GM23338 (cell line): ENCODE data around the gene RHOF. TPM values are rescaled to one million over a fixed set of nuclear protein-coding genes. Genes with fewer than 3 reads are reported as not detected.

Source experiments
- ATAC-seq: fragments of 200-7000 bp; cut with Tn5 transposase; 3 replicates; pipeline ENCODE4 v1.9.1; 2020
- DNase-seq: peaks from one replicate; pipeline ENCODE4 v3.0.0-alpha.2; 2015; ENCODE audit warnings: low spot score
- H2AFZ ChIP-seq: fragments of 200-600 bp; sonication (generic); 2 replicates; pipeline ENCODE4 v1.8.0; 2016; ENCODE audit warnings: antibody characterized with exemption, mild to moderate bottlenecking, moderate library complexity
- H3F3A ChIP-seq: fragments of 200-600 bp; sonication (generic); replicated peaks from 2 replicates; pipeline ENCODE4 v1.8.0; 2017; ENCODE audit warnings: antibody characterized with exemption, mixed run types, low read depth
- H3K27ac ChIP-seq: fragments of 200-600 bp; sonication (generic); 2 replicates; pipeline ENCODE4 v1.6.1; 2016; ENCODE audit warnings: low read depth
- H3K27me3 ChIP-seq: fragments of 200-600 bp; sonication (generic); 2 replicates; pipeline ENCODE4 v1.8.0; 2016; ENCODE audit warnings: mild to moderate bottlenecking, mixed run types, moderate library complexity; ENCODE audit not compliant: insufficient read depth
- H3K36me3 ChIP-seq: fragments of 200-600 bp; sonication (generic); 2 replicates; pipeline ENCODE4 v1.8.0; 2016; ENCODE audit warnings: mild to moderate bottlenecking; ENCODE audit not compliant: insufficient read depth
- H3K4me1 ChIP-seq: fragments of 200-600 bp; sonication (generic); 2 replicates; pipeline ENCODE4 v1.8.0; 2016; ENCODE audit warnings: mild to moderate bottlenecking, moderate library complexity; ENCODE audit not compliant: insufficient read depth
- H3K4me2 ChIP-seq: fragments of 200-600 bp; sonication (generic); 2 replicates; pipeline ENCODE4 v1.7.1; 2017; ENCODE audit warnings: mixed run types
- H3K4me3 ChIP-seq: fragments of 200-600 bp; sonication (generic); 2 replicates; pipeline ENCODE4 v1.6.1; 2016; ENCODE audit warnings: mixed run types
- H3K79me2 ChIP-seq: fragments of 200-600 bp; sonication (generic); replicated peaks from 2 replicates; pipeline ENCODE4 v1.8.0; 2017; ENCODE audit warnings: mild to moderate bottlenecking; ENCODE audit not compliant: insufficient read depth
- H3K9me2 ChIP-seq: fragments of 200-600 bp; sonication (generic); 2 replicates; pipeline ENCODE4 v1.8.0; 2017; ENCODE audit not compliant: insufficient read depth
- H4K20me1 ChIP-seq: fragments of 200-600 bp; sonication (generic); replicated peaks from 2 replicates; pipeline ENCODE4 v1.8.0; 2017; ENCODE audit warnings: mild to moderate bottlenecking; ENCODE audit not compliant: insufficient read depth
- H3K27ac Mint-ChIP-seq: 2 replicates; pipeline ENCODE4 v1.8.0; 2020; ENCODE audit warnings: inconsistent platforms, mild to moderate bottlenecking, moderate library complexity, mixed read lengths
- H3K27me3 Mint-ChIP-seq: 3 replicates; pipeline ENCODE4 v1.8.0; 2022; ENCODE audit warnings: low read depth, mild to moderate bottlenecking, moderate library complexity, mixed read lengths, inconsistent platforms; ENCODE audit not compliant: insufficient read depth, poor library complexity
- H3K36me3 Mint-ChIP-seq: 3 replicates; pipeline ENCODE4 v1.8.0; 2021; ENCODE audit warnings: low read depth, mild to moderate bottlenecking, inconsistent platforms, moderate library complexity, mixed read lengths
- H3K4me1 Mint-ChIP-seq: 3 replicates; pipeline ENCODE4 v1.8.0; 2020; ENCODE audit warnings: mild to moderate bottlenecking, inconsistent platforms, mixed read lengths
- H3K4me3 Mint-ChIP-seq: 3 replicates; pipeline ENCODE4 v1.8.0; 2021; ENCODE audit warnings: moderate library complexity, mild to moderate bottlenecking, inconsistent platforms, mixed read lengths
- H3K9me3 Mint-ChIP-seq: 3 replicates; pipeline ENCODE4 v1.8.0; 2020; ENCODE audit warnings: moderate library complexity, mild to moderate bottlenecking, inconsistent platforms, mixed read lengths
- EZH2 ChIP-seq: fragments of 200-600 bp; sonication (generic); IDR thresholded peaks from one replicate; pipeline ENCODE4 v1.8.0; 2017; ENCODE audit warnings: antibody characterized with exemption, mild to moderate bottlenecking, low read depth; ENCODE audit not compliant: unreplicated experiment
- EZH2phosphoT487 ChIP-seq: fragments of 200-600 bp; sonication (generic); IDR thresholded peaks from one replicate; pipeline ENCODE4 v1.8.1; 2018; ENCODE audit warnings: antibody characterized with exemption; ENCODE audit not compliant: unreplicated experiment
- JUNB ChIP-seq: IDR thresholded peaks from one replicate; pipeline ENCODE4 v1.6.1; 2016; ENCODE audit warnings: antibody characterized with exemption; ENCODE audit not compliant: unreplicated experiment
- NANOG ChIP-seq: IDR thresholded peaks from 2 replicates; pipeline ENCODE4 v1.6.1; 2016; ENCODE audit warnings: antibody characterized with exemption, borderline replicate concordance
- POLR2AphosphoS5 ChIP-seq: IDR thresholded peaks from 2 replicates; pipeline ENCODE4 v1.6.1; 2016; ENCODE audit warnings: antibody characterized with exemption, low read depth
- ZNF114 ChIP-seq: fragments of 250-450 bp; sonication (Bioruptor Pico); IDR thresholded peaks from 2 replicates; pipeline ENCODE4 v1.5.0; 2020; ENCODE audit warnings: mild to moderate bottlenecking, moderate library complexity
- ZNF331 ChIP-seq: fragments of 250-450 bp; sonication (Bioruptor Pico); IDR thresholded peaks from 2 replicates; pipeline ENCODE4 v1.5.0; 2020; ENCODE audit warnings: low read depth, mild to moderate bottlenecking, moderate library complexity
- polyA plus RNA-seq: library from polyadenylated mRNA; unstranded; fragments of >200 nt; fragmentation: Nextera tagmentation; extraction: Ambion mirVana; gene quantifications from 2 replicates; pipeline ENCODE4 v1.2.1, GENCODE V29; 2016
- total RNA-seq: library from RNA; depleted of rRNA; stranded (reverse); fragments of >200 nt; shearing (Covaris generic); gene quantifications from 2 replicates; pipeline ENCODE4 v1.2.3, GENCODE V29; 2014
- TF ChIP-seq, protein P1 (sequence below), 2 experiments: fragments of 200-600 bp in 1 of 2; sonication (generic) in 1 of 2; conservative IDR thresholded peaks; 2 replicates each; pipeline versions ENCODE4 v1.5.1 to v1.6.1; 2016 to 2017; ENCODE audit warnings: antibody characterized with exemption in 2 of 2, low read depth in 2 of 2, mild to moderate bottlenecking in 2 of 2, moderate library complexity in 1 of 2
- TF ChIP-seq, protein P2 (sequence below): fragments of 250-450 bp; sonication (Bioruptor Pico); IDR thresholded peaks from 2 replicates; pipeline ENCODE4 v1.5.0; 2020; ENCODE audit warnings: mild to moderate bottlenecking, moderate library complexity
- TF ChIP-seq, protein P3 (sequence below): IDR thresholded peaks from 2 replicates; pipeline ENCODE4 v1.6.1; 2016; ENCODE audit warnings: antibody characterized with exemption

The RHOF gene
- total and polyA plus RNA-seq, 2 experiments from 2014 or later = 10.5 to 53.4 TPM

DNA sequence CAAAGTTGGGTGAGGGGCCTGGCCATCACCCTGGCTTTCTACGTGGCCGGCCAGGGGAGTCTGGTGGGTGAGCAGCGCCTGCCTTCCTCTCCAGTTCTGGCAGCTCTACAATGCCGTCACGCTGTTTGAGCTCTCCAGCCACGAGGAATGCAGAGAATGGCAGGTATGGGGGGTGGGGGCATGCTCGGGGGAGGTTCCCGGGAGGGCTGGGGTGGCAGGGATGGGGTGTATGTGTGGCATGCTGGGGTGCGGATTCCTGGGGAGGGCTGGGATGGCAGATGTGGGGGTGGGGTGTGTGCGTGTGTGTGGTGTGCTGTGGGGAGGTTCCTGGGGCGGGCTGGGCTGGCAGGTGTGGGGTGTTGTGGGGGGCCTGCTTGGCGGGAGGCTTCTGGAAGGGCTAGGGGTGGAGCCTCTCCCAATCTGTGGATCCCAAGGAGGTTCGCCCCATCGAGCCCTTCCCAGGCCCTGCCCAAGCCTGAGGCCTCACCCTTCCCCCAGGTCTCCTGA is 18.5 kb downstream of the RHOF start:
- H3K4me1 ChIP-seq = peaks cover 23% of the 10 kb centered on the region
- peak; percentile 26 for ATAC-seq
- H3K4me2 ChIP-seq = peak overlapping the region; percentile 66
- H3K4me3 Mint-ChIP-seq = no peak overlapping the region
- TF ChIP-seq POLR2AphosphoS5 (no peak), NANOG (no peak), EZH2phosphoT487 (no peak), JUNB (no peak), EZH2 (no peak), ZNF331 (CRISPR knock-in tag) (no peak), ZNF114 (CRISPR knock-in tag) (no peak)
- TF ChIP-seq, protein P1, sequence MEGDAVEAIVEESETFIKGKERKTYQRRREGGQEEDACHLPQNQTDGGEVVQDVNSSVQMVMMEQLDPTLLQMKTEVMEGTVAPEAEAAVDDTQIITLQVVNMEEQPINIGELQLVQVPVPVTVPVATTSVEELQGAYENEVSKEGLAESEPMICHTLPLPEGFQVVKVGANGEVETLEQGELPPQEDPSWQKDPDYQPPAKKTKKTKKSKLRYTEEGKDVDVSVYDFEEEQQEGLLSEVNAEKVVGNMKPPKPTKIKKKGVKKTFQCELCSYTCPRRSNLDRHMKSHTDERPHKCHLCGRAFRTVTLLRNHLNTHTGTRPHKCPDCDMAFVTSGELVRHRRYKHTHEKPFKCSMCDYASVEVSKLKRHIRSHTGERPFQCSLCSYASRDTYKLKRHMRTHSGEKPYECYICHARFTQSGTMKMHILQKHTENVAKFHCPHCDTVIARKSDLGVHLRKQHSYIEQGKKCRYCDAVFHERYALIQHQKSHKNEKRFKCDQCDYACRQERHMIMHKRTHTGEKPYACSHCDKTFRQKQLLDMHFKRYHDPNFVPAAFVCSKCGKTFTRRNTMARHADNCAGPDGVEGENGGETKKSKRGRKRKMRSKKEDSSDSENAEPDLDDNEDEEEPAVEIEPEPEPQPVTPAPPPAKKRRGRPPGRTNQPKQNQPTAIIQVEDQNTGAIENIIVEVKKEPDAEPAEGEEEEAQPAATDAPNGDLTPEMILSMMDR (conservative IDR thresholded peaks at IDR 0.05; ENCODE audit: low read depth in 2 of 2) = no peak
- TF ChIP-seq, protein P2, sequence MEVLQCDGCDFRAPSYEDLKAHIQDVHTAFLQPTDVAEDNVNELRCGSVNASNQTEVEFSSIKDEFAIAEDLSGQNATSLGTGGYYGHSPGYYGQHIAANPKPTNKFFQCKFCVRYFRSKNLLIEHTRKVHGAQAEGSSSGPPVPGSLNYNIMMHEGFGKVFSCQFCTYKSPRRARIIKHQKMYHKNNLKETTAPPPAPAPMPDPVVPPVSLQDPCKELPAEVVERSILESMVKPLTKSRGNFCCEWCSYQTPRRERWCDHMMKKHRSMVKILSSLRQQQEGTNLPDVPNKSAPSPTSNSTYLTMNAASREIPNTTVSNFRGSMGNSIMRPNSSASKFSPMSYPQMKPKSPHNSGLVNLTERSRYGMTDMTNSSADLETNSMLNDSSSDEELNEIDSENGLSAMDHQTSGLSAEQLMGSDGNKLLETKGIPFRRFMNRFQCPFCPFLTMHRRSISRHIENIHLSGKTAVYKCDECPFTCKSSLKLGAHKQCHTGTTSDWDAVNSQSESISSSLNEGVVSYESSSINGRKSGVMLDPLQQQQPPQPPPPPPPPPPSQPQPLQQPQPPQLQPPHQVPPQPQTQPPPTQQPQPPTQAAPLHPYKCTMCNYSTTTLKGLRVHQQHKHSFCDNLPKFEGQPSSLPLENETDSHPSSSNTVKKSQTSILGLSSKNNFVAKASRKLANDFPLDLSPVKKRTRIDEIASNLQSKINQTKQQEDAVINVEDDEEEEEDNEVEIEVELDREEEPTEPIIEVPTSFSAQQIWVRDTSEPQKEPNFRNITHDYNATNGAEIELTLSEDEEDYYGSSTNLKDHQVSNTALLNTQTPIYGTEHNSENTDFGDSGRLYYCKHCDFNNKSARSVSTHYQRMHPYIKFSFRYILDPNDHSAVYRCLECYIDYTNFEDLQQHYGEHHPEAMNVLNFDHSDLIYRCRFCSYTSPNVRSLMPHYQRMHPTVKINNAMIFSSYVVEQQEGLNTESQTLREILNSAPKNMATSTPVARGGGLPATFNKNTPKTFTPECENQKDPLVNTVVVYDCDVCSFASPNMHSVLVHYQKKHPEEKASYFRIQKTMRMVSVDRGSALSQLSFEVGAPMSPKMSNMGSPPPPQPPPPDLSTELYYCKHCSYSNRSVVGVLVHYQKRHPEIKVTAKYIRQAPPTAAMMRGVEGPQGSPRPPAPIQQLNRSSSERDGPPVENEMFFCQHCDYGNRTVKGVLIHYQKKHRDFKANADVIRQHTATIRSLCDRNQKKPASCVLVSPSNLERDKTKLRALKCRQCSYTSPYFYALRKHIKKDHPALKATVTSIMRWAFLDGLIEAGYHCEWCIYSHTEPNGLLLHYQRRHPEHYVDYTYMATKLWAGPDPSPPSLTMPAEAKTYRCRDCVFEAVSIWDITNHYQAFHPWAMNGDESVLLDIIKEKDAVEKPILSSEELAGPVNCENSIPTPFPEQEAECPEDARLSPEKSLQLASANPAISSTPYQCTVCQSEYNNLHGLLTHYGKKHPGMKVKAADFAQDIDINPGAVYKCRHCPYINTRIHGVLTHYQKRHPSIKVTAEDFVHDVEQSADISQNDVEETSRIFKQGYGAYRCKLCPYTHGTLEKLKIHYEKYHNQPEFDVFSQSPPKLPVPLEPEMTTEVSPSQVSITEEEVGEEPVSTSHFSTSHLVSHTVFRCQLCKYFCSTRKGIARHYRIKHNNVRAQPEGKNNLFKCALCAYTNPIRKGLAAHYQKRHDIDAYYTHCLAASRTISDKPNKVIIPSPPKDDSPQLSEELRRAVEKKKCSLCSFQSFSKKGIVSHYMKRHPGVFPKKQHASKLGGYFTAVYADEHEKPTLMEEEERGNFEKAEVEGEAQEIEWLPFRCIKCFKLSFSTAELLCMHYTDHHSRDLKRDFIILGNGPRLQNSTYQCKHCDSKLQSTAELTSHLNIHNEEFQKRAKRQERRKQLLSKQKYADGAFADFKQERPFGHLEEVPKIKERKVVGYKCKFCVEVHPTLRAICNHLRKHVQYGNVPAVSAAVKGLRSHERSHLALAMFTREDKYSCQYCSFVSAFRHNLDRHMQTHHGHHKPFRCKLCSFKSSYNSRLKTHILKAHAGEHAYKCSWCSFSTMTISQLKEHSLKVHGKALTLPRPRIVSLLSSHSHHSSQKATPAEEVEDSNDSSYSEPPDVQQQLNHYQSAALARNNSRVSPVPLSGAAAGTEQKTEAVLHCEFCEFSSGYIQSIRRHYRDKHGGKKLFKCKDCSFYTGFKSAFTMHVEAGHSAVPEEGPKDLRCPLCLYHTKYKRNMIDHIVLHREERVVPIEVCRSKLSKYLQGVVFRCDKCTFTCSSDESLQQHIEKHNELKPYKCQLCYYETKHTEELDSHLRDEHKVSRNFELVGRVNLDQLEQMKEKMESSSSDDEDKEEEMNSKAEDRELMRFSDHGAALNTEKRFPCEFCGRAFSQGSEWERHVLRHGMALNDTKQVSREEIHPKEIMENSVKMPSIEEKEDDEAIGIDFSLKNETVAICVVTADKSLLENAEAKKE = no peak
- TF ChIP-seq, protein P3, sequence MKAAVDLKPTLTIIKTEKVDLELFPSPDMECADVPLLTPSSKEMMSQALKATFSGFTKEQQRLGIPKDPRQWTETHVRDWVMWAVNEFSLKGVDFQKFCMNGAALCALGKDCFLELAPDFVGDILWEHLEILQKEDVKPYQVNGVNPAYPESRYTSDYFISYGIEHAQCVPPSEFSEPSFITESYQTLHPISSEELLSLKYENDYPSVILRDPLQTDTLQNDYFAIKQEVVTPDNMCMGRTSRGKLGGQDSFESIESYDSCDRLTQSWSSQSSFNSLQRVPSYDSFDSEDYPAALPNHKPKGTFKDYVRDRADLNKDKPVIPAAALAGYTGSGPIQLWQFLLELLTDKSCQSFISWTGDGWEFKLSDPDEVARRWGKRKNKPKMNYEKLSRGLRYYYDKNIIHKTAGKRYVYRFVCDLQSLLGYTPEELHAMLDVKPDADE = no peak
- H3K79me2 ChIP-seq = no peaks in the 10 kb centered on the region
- H3K27ac ChIP-seq = peak overlapping the region; percentile 95
- peaks cover 11% of the 10 kb centered on the region for H3K27me3 Mint-ChIP-seq
- peak overlapping the region; percentile 37; the same call in 1 of the 2 replicates for H3K4me3 ChIP-seq
- H3K36me3 ChIP-seq = no peaks in the 10 kb centered on the region
- H3K36me3 Mint-ChIP-seq = peaks cover 12% of the 10 kb centered on the region; the same call in 2 of the 3 replicates
- peak overlapping the region; percentile 94 for H3K27ac Mint-ChIP-seq
- H2AFZ ChIP-seq = no peak overlapping the region
- H3K27me3 ChIP-seq = no peaks in the 10 kb centered on the region
- H3K9me2 ChIP-seq = no peaks in the 10 kb centered on the region
- H3K4me1 Mint-ChIP-seq = peaks cover 24% of the 10 kb centered on the region
- peak; percentile 87 for DNase-seq
- H3K9me3 Mint-ChIP-seq = no peaks in the 10 kb centered on the region
- no peaks in the 10 kb centered on the region; the same call in 1 of the 2 replicates for H4K20me1 ChIP-seq
- peaks cover 11% of the 10 kb centered on the region; the same call in 1 of the 2 replicates for H3F3A ChIP-seq
